HEK293 (cell line): ENCODE measurements around the gene S100P.
A peak's percentile ranks its signal among the peaks of the same experiment; 100 is the strongest.

Source experiments
- CTCF ChIA-PET: fragments of 350-600 bp; formaldehyde crosslinking; extraction: SDS; loops from one replicate; lab custom pipeline; 2021; ENCODE audit warnings: antibody characterized with exemption; lab: Yijun Ruan, JAX
- POLR2A ChIA-PET: fragments of 300-600 bp; formaldehyde crosslinking; extraction: SDS; loops from one replicate; lab custom pipeline; 2020; ENCODE audit warnings: antibody characterized with exemption, inconsistent platforms; lab: Yijun Ruan, JAX
- H3K27ac ChIP-seq: fragments of 200-500 bp; sonication (Bioruptor generic); 2 replicates; pipeline ENCODE4 v1.5.1; 2014; ENCODE audit warnings: low read depth, low read length, control low read depth, inconsistent platforms; ENCODE audit errors: extremely low read depth
- H3K36me3 ChIP-seq, 2 experiments: fragments of 200-500 bp in 1 of 2; sonication (Bioruptor generic) in 1 of 2; 1 replicate in 1 of 2; 2 replicates in 1 of 2; pipeline ENCODE4 v1.5.1; 2014 to 2017; ENCODE audit warnings: inconsistent platforms in 2 of 2, low read length in 2 of 2; ENCODE audit not compliant: control insufficient read depth in 2 of 2, insufficient read depth in 1 of 2
- H3K4me1 ChIP-seq: fragments of 200-500 bp; sonication (Bioruptor generic); 2 replicates; pipeline ENCODE4 v1.5.1; 2014; ENCODE audit warnings: mild to moderate bottlenecking, low read length, inconsistent platforms; ENCODE audit not compliant: control insufficient read depth, insufficient read depth
- H3K4me3 ChIP-seq: 2 replicates; pipeline ENCODE4 v1.5.1; 2011; ENCODE audit warnings: low read depth, mild to moderate bottlenecking, control low read depth, low read length, moderate library complexity
- H3K9me3 ChIP-seq: fragments of 200-500 bp; sonication (Bioruptor generic); 2 replicates; pipeline ENCODE4 v1.5.1; 2014; ENCODE audit warnings: low read depth, low read length, inconsistent platforms; ENCODE audit not compliant: control insufficient read depth, insufficient read depth
- BCL11A ChIP-seq: fragments of 450-650 bp; formaldehyde crosslinking; IDR thresholded peaks from 2 replicates; pipeline ENCODE4 v1.5.1; 2016; ENCODE audit warnings: low read depth, missing biosample characterization, missing genetic modification characterization
- ZBTB1 ChIP-seq: fragments of 450-650 bp; formaldehyde crosslinking; IDR thresholded peaks from 2 replicates; pipeline ENCODE4 v1.5.1; 2016; ENCODE audit warnings: missing biosample characterization, missing genetic modification characterization
- ZBTB8A ChIP-seq: fragments of 450-650 bp; formaldehyde crosslinking; IDR thresholded peaks from 2 replicates; pipeline ENCODE4 v1.5.1; 2016; ENCODE audit warnings: missing biosample characterization, missing genetic modification characterization
- ZFHX2 ChIP-seq: fragments of 450-650 bp; formaldehyde crosslinking; conservative IDR thresholded peaks from 2 replicates; pipeline ENCODE4 v1.5.1; 2016; ENCODE audit warnings: missing biosample characterization, missing genetic modification characterization
- ZNF248 ChIP-seq: fragments of 450-650 bp; formaldehyde crosslinking; IDR thresholded peaks from 2 replicates; pipeline ENCODE4 v1.5.1; 2017; ENCODE audit warnings: missing biosample characterization, missing genetic modification characterization
- ZNF416 ChIP-seq: fragments of 450-650 bp; formaldehyde crosslinking; IDR thresholded peaks from 2 replicates; pipeline ENCODE4 v1.5.1; 2016; ENCODE audit warnings: missing biosample characterization, missing genetic modification characterization
- ZNF501 ChIP-seq: fragments of 450-650 bp; formaldehyde crosslinking; IDR thresholded peaks from 2 replicates; pipeline ENCODE4 v1.5.1; 2016; ENCODE audit warnings: missing biosample characterization, missing genetic modification characterization
- ZNF510 ChIP-seq: fragments of 450-650 bp; formaldehyde crosslinking; IDR thresholded peaks from 2 replicates; pipeline ENCODE4 v1.5.1; 2018; ENCODE audit warnings: mild to moderate bottlenecking, missing genetic modification characterization, missing biosample characterization; ENCODE audit not compliant: insufficient replicate concordance
- ZNF544 ChIP-seq: fragments of 450-650 bp; formaldehyde crosslinking; IDR thresholded peaks from 2 replicates; pipeline ENCODE4 v1.5.0; 2017; ENCODE audit warnings: missing biosample characterization, missing genetic modification characterization
- ZNF623 ChIP-seq: fragments of 450-650 bp; formaldehyde crosslinking; IDR thresholded peaks from 2 replicates; pipeline ENCODE4 v1.5.1; 2016; ENCODE audit warnings: missing biosample characterization, missing genetic modification characterization
- ZNF664 ChIP-seq: fragments of 450-650 bp; formaldehyde crosslinking; IDR thresholded peaks from 2 replicates; pipeline ENCODE4 v1.5.1; 2016; ENCODE audit warnings: missing biosample characterization, missing genetic modification characterization
- ZNF747 ChIP-seq: fragments of 450-650 bp; formaldehyde crosslinking; IDR thresholded peaks from 2 replicates; pipeline ENCODE4 v1.5.1; 2016; ENCODE audit warnings: missing biosample characterization, missing genetic modification characterization
- ZNF830 ChIP-seq: fragments of 450-650 bp; IDR thresholded peaks from 2 replicates; pipeline ENCODE4 v1.5.0; 2018; ENCODE audit warnings: missing biosample characterization, missing genetic modification characterization, low read depth, mild to moderate bottlenecking, moderate library complexity
- ZNF843 ChIP-seq: fragments of 450-650 bp; formaldehyde crosslinking; IDR thresholded peaks from 2 replicates; pipeline ENCODE4 v1.5.1; 2016; ENCODE audit warnings: missing biosample characterization, missing genetic modification characterization
- TF ChIP-seq, protein P1 (sequence below): fragments of 450-650 bp; formaldehyde crosslinking; IDR thresholded peaks from 2 replicates; pipeline ENCODE4 v1.5.1; 2016; ENCODE audit warnings: missing biosample characterization, missing genetic modification characterization
- TF ChIP-seq, protein P2 (sequence below): sonication (generic); formaldehyde crosslinking; IDR thresholded peaks from 2 replicates; pipeline ENCODE4 v1.8.1; 2022; ENCODE audit warnings: mild to moderate bottlenecking, moderate library complexity, missing genetic modification reagents
- TF ChIP-seq, protein P3 (sequence below): fragments of 450-650 bp; formaldehyde crosslinking; IDR thresholded peaks from 2 replicates; pipeline ENCODE4 v1.5.1; 2016; ENCODE audit warnings: missing biosample characterization, missing genetic modification characterization
- TF ChIP-seq, protein P4 (sequence below): fragments of 450-650 bp; formaldehyde crosslinking; IDR thresholded peaks from 2 replicates; pipeline ENCODE4 v1.5.1; 2016; ENCODE audit warnings: missing biosample characterization, missing genetic modification characterization

S100P gene

DNA sequence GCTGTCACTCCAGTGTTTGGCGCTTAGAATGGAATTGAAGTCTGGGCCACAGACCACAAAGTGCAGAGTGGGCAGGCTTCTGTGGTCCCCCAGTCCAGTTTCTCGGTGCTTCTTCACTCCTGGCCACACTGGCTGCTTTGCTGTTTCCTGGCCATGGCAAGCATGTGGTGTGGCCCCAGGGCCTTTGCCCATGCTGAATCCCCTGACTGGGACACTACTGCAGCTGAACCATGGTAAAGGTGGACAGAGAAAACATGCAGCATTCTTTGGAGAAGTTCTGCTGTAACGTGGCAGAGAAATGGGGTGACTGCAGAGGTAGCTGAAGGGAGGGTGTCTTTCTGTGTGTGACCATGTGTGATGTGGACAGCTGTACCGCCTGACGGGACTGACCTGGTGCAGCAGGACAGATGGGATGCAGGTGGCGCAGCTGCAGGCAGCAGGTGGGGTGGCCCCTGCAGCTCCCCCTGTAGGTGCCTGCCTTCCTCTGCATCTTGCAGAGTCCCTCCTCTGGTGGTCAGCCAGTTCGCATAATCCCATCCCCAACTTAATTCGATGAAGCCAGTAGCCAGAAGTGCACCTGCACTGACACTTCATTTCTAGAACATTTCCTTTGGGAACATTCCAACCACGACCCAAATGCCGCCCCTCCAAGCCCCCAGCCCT, 13.2 kb upstream of the S100P start:
- Histone ChIP-seq H3K4me3 (no peak overlapping the region), H3K27ac (no peak overlapping the region), H3K36me3 (peaks cover 0 to 28% of the 10 kb centered on the region in 2 experiments; a peak in 2 of 3 replicates), H3K9me3 (no peaks in the 10 kb centered on the region), H3K4me1 (no peaks in the 10 kb centered on the region)
- no peak for TF ChIP-seq ZBTB8A (tag by site-specific recombination)
- peak; percentile 93 for TF ChIP-seq ZNF623
- POLR2A ChIA-PET, result no interaction called here
- CTCF ChIA-PET, result interaction anchor here (0.7 to 1.2 kb wide), 3 partner anchors 16 to 383 kb away, joined by 3 read pairs; no protein-coding TSS in a partner anchor

DNA sequence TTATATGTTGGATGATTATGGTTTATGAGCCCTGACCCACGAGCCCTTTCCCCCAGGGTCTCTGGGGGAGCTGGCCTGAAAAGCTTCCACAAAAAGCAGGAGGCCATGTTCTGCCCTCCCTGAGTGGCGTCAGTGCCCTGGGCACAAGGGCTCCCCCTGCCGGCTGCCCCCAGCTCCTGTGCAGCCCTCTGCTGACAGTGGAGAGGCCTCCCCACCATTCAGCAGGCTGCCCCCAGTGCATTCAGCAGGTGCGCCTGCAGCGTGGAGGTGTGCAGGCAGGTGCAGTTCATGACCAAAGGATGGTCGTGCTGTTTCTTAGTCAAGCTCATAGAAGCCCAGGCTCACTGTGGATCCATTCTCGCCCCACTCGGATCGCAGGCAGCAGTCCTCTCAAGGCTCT, 12.5 kb upstream of the S100P start:
- Histone ChIP-seq H3K4me3 (no peak overlapping the region), H3K36me3 (peaks cover 0 to 21% of the 10 kb centered on the region in 2 experiments; a peak in 2 of 3 replicates), H3K4me1 (no peaks in the 10 kb centered on the region), H3K9me3 (no peaks in the 10 kb centered on the region), H3K27ac (no peak overlapping the region)
- CTCF ChIA-PET, result interaction anchor here (1.2 kb wide), 1 partner anchor 15 kb away, joined by 3 read pairs; no protein-coding TSS in a partner anchor
- POLR2A ChIA-PET, result no interaction called here
- TF ChIP-seq, protein P1, sequence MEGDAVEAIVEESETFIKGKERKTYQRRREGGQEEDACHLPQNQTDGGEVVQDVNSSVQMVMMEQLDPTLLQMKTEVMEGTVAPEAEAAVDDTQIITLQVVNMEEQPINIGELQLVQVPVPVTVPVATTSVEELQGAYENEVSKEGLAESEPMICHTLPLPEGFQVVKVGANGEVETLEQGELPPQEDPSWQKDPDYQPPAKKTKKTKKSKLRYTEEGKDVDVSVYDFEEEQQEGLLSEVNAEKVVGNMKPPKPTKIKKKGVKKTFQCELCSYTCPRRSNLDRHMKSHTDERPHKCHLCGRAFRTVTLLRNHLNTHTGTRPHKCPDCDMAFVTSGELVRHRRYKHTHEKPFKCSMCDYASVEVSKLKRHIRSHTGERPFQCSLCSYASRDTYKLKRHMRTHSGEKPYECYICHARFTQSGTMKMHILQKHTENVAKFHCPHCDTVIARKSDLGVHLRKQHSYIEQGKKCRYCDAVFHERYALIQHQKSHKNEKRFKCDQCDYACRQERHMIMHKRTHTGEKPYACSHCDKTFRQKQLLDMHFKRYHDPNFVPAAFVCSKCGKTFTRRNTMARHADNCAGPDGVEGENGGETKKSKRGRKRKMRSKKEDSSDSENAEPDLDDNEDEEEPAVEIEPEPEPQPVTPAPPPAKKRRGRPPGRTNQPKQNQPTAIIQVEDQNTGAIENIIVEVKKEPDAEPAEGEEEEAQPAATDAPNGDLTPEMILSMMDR (tag by site-specific recombination), result peak; percentile 53; the same call in 1 of the 2 replicates
- TF ChIP-seq ZNF664, result no peak

DNA sequence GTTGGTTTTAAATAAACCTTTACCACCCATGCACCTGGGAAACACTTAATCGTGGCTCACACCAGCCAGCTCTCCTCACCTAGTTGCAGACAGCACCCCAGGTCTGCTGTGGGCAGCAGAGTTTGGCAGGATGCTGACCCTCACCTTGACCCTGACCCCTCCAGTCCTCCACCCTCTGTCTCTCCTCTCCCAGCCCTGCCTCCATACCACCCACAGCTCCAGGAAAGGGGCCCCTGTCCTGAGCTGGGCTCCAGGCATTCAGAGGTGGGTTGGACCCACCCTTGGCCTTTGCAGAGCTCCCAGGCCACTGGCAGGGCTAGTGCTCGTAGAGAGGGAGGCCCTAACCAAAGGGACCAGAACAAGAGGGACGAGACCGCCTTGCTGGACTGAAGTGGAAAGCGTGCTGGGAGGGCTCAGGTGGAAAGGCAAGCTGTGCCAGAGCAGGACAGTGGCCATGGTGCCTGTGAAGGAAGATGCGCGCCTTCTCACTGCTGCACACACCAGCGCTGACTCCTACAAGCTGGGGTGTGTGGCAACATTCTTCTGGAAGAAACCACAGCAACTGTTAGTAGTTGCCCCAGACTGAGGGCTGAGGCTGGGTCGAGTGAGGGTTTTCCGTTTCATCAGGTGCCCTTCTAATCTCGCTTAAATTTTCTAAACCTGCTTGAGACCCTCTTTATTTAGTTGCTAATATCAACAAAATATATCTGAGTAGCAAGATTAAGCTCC, 10.7 kb upstream of the S100P start:
- ChIA-PET POLR2A (interaction anchor here (0.5 kb wide), 1 partner anchor 17 kb away, joined by 3 read pairs; no protein-coding TSS in a partner anchor), CTCF (interaction anchor here (0.5 kb wide), 1 partner anchor 111 kb away, joined by 4 read pairs; no protein-coding TSS in a partner anchor)
- Histone ChIP-seq H3K4me1 (no peaks in the 10 kb centered on the region), H3K27ac (no peak overlapping the region), H3K36me3 (peaks cover 0 to 10% of the 10 kb centered on the region in 2 experiments; a peak in 1 of 3 replicates), H3K4me3 (no peak overlapping the region), H3K9me3 (no peaks in the 10 kb centered on the region)
- TF ChIP-seq ZBTB1 (tag by site-specific recombination) (no peak), BCL11A (no peak), ZNF501 (tag by site-specific recombination) (no peak), ZFHX2 (tag by site-specific recombination) (no peak), ZNF510 (tag by site-specific recombination) (no peak), ZNF747 (no peak), ZNF416 (tag by site-specific recombination) (no peak)

DNA sequence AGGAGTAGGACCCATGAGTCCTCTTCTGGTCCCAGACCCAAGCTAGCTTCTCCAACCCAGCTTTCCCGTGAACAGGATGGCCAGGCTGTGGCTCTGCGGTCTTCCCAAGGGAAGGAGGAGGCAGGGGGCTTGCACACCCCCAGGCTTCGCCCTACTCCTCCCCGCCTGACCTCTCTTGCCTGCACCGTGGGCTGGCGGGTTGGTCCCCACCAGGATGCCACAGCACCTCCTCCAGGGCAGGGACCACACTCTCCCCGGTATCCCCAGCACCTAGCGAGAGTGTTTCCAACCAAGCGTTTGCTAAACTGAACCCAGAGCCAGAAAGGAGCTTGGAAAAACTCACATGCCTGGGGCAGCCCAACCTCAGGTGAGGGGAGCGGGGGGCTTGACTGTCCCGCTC, 9.0 kb upstream of the S100P start:
- H3K36me3 ChIP-seq, result peaks cover 0 to 4% of the 10 kb centered on the region in 2 experiments; a peak in 1 of 3 replicates
- CTCF ChIA-PET, result no interaction called here
- POLR2A ChIA-PET, result no interaction called here
- no peaks in the 10 kb centered on the region for H3K4me1 ChIP-seq
- no peak overlapping the region for H3K4me3 ChIP-seq
- no peak overlapping the region for H3K27ac ChIP-seq
- H3K9me3 ChIP-seq, result no peaks in the 10 kb centered on the region
- TF ChIP-seq, protein P2, sequence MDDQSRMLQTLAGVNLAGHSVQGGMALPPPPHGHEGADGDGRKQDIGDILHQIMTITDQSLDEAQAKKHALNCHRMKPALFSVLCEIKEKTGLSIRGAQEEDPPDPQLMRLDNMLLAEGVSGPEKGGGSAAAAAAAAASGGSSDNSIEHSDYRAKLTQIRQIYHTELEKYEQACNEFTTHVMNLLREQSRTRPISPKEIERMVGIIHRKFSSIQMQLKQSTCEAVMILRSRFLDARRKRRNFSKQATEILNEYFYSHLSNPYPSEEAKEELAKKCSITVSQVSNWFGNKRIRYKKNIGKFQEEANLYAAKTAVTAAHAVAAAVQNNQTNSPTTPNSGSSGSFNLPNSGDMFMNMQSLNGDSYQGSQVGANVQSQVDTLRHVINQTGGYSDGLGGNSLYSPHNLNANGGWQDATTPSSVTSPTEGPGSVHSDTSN (CRISPR knock-in tag), result no peak
- TF ChIP-seq ZNF843, result no peak
- no peak for TF ChIP-seq ZNF830 (tag by site-specific recombination)
- TF ChIP-seq ZNF248 (tag by site-specific recombination), result no peak
- TF ChIP-seq, protein P3, sequence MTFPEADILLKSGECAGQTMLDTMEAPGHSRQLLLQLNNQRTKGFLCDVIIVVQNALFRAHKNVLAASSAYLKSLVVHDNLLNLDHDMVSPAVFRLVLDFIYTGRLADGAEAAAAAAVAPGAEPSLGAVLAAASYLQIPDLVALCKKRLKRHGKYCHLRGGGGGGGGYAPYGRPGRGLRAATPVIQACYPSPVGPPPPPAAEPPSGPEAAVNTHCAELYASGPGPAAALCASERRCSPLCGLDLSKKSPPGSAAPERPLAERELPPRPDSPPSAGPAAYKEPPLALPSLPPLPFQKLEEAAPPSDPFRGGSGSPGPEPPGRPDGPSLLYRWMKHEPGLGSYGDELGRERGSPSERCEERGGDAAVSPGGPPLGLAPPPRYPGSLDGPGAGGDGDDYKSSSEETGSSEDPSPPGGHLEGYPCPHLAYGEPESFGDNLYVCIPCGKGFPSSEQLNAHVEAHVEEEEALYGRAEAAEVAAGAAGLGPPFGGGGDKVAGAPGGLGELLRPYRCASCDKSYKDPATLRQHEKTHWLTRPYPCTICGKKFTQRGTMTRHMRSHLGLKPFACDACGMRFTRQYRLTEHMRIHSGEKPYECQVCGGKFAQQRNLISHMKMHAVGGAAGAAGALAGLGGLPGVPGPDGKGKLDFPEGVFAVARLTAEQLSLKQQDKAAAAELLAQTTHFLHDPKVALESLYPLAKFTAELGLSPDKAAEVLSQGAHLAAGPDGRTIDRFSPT (tag by site-specific recombination), result no peak
- TF ChIP-seq, protein P4, sequence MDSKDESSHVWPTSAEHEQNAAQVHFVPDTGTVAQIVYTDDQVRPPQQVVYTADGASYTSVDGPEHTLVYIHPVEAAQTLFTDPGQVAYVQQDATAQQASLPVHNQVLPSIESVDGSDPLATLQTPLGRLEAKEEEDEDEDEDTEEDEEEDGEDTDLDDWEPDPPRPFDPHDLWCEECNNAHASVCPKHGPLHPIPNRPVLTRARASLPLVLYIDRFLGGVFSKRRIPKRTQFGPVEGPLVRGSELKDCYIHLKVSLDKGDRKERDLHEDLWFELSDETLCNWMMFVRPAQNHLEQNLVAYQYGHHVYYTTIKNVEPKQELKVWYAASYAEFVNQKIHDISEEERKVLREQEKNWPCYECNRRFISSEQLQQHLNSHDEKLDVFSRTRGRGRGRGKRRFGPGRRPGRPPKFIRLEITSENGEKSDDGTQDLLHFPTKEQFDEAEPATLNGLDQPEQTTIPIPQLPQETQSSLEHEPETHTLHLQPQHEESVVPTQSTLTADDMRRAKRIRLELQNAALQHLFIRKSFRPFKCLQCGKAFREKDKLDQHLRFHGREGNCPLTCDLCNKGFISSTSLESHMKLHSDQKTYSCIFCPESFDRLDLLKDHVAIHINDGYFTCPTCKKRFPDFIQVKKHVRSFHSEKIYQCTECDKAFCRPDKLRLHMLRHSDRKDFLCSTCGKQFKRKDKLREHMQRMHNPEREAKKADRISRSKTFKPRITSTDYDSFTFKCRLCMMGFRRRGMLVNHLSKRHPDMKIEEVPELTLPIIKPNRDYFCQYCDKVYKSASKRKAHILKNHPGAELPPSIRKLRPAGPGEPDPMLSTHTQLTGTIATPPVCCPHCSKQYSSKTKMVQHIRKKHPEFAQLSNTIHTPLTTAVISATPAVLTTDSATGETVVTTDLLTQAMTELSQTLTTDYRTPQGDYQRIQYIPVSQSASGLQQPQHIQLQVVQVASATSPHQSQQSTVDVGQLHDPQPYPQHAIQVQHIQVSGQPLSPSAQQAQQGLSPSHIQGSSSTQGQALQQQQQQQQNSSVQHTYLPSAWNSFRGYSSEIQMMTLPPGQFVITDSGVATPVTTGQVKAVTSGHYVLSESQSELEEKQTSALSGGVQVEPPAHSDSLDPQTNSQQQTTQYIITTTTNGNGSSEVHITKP, result no peak
- TF ChIP-seq ZNF544 (tag by site-specific recombination), result no peak
